ENCODE data around the gene SHLD1. TPM values are rescaled to one million over a fixed set of nuclear protein-coding genes. Genes with fewer than 3 reads are reported as not detected.

Gene SHLD1
- total and polyA plus RNA-seq, 5 donors from 2014 or later: 10.4 to 46.6 (median 27.7) TPM

DNA sequence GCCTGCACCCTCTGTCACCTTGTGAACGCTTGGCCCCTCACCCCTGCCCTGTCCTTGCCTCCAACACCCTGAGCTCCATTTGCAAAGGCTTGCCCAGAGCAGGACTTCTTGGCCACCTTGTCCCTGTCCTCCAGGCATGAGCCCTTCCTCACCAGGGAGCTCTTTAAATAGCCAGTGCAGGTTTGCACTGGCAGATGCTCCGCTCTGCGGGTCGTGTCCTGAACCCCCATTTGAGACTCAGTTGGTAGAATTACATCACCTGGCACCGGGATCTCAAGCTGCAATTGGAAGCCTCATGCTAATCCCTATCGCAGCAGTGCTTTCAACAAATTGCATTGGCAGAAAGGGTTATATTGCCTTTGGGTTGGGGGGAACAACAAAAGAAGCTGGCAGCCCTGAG, 114.2 kb downstream of the SHLD1 start:
- Histone ChIP-seq H3K4me1 (ENCODE audit: control insufficient read depth, insufficient read depth, low read length, poor library complexity, severe bottlenecking) (peaks cover 33% of the 10 kb centered on the region), H3K27ac (ENCODE audit: insufficient read depth, low read length, poor library complexity, severe bottlenecking) (peak overlapping the region; percentile 62), H3K4me3 (ENCODE audit: low read depth, low read length) (no peak overlapping the region), H3K9me3 (ENCODE audit: control insufficient read depth in 2 of 2, low read length in 2 of 2) (no peaks in the 10 kb centered on the region), H3K27me3 (ENCODE audit: control insufficient read depth, insufficient read depth, low read length) (no peaks in the 10 kb centered on the region), H3K36me3 (ENCODE audit: control insufficient read depth, insufficient read depth, low read length) (no peaks in the 10 kb centered on the region)
- ATAC-seq (ENCODE audit: low read depth in 2 of 2): no peak
- DNase-seq: no peak
- no peaks in the 10 kb centered on the region for H3K9me3 Mint-ChIP-seq
- peak overlapping the region in 2 of 3 donors; percentile 72 to 86 for H3K27ac Mint-ChIP-seq
- peak overlapping the region in 1 of 4 donors; percentile 19 for H3K4me3 Mint-ChIP-seq
- H3K36me3 Mint-ChIP-seq: peaks cover 25% of the 10 kb centered on the region
- H3K4me1 Mint-ChIP-seq: peaks cover 12 to 38% (median 28%) of the 10 kb centered on the region in 4 donors
- no peaks in the 10 kb centered on the region for H3K27me3 Mint-ChIP-seq

DNA sequence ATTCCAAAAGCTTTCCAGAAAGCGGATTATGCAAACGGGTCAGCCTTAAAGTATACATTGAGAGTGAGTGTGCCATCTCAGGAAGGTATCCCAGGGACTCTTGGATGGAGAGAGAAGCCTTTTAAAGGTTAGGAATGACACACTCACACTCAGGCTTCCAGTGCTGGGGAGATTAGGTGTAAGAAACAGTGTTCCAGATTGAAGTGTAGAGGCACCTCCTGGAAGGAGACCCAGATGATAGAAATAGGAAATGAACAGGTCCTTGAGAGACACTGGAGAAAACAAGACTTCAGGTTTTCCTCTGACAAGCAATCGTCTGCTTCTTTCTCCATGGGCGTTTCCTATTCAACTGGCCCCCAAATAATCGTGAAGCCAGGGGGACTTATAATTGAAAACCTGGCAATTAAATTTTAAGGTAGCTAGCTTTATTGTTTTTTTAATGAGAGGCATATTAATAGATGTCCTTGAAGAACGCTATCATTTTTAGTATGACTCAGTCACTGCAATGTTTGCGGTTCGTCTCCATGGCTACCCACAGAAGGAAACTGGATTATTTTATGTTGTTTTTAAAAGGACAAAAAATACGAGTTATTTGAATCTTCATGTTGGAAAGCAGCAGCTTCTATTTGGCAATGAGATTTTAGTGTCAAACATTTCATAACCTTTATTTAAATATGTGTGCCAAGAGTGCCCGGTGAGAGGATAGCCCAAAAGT, 114.8 kb downstream of the SHLD1 start:
- Histone ChIP-seq H3K36me3 (ENCODE audit: control insufficient read depth, insufficient read depth, low read length) (no peaks in the 10 kb centered on the region), H3K9me3 (ENCODE audit: control insufficient read depth in 2 of 2, low read length in 2 of 2) (no peaks in the 10 kb centered on the region), H3K27me3 (ENCODE audit: control insufficient read depth, insufficient read depth, low read length) (no peaks in the 10 kb centered on the region), H3K4me1 (ENCODE audit: control insufficient read depth, insufficient read depth, low read length, poor library complexity, severe bottlenecking) (peaks cover 33% of the 10 kb centered on the region), H3K4me3 (ENCODE audit: low read depth, low read length) (peak overlapping the region; percentile 30), H3K27ac (ENCODE audit: insufficient read depth, low read length, poor library complexity, severe bottlenecking) (peak overlapping the region; percentile 62)
- no peaks in the 10 kb centered on the region for H3K9me3 Mint-ChIP-seq
- DNase-seq (peak; percentile 33 to 59 (median 55)), ATAC-seq (ENCODE audit: low read depth in 2 of 2) (peak in 1 of 2 donors; percentile 70)
- peaks cover 24% of the 10 kb centered on the region for H3K36me3 Mint-ChIP-seq
- peak overlapping the region; percentile 60 to 75 (median 72) for H3K27ac Mint-ChIP-seq
- peaks cover 12 to 38% (median 28%) of the 10 kb centered on the region in 4 donors for H3K4me1 Mint-ChIP-seq
- peak overlapping the region in 1 of 4 donors; percentile 20 for H3K4me3 Mint-ChIP-seq
- H3K27me3 Mint-ChIP-seq: no peaks in the 10 kb centered on the region

DNA sequence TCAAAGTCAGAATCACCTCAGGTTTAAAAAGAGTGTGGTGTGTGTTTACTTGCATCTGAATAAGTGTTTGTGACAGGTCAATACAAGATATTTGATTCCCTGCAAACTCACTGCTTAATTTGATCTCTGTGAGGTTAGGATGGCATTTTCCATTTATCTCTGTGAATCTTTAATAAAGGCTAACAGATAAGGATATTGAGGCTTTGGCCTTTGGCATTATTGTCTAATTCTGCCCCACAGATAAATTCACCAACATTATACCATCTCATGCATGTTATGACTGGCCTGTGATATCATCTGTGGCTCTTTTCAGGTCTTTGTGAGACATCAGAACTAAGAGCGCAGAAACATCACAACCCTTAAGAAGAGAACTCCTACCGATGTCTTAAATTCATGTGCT, 115.4 kb downstream of the SHLD1 start:
- peak overlapping the region; percentile 60 to 75 (median 72) for H3K27ac Mint-ChIP-seq
- no peaks in the 10 kb centered on the region for H3K27me3 ChIP-seq (ENCODE audit: control insufficient read depth, insufficient read depth, low read length)

DNA sequence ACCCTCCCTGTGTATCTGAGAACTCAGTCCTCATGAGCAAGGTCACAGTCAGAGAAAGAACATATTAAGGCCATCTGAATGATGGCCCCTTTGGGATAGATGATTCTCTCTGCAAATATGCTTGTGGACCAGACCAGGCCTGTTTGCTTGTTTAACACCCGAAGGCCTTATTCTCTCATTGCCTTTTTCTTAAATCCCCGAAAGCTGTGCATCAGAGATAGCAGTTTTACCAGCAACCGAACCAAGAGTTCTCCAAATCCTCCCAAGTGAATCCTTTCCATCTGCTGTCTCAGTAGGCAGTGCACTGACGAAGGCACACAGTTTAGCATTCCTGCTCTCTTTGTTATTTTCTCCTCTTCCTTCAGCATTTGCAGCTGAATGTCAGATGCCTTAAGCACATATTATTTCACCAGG, 120.4 kb downstream of the SHLD1 start:
- H3K9me3 ChIP-seq (ENCODE audit: control insufficient read depth in 2 of 2, low read length in 2 of 2): no peaks in the 10 kb centered on the region
- ATAC-seq (ENCODE audit: low read depth in 2 of 2) (no peak), DNase-seq (no peak)
- H3K4me1 Mint-ChIP-seq: peaks cover 2 to 3% (median 2%) of the 10 kb centered on the region in 4 donors
- peaks cover 4% of the 10 kb centered on the region for H3K4me1 ChIP-seq (ENCODE audit: control insufficient read depth, insufficient read depth, low read length, poor library complexity, severe bottlenecking)
- H3K9me3 Mint-ChIP-seq: no peaks in the 10 kb centered on the region
- no peak overlapping the region for H3K27ac Mint-ChIP-seq
- H3K27ac ChIP-seq (ENCODE audit: insufficient read depth, low read length, poor library complexity, severe bottlenecking): no peak overlapping the region
- H3K27me3 Mint-ChIP-seq: peaks cover 19% of the 10 kb centered on the region
- H3K36me3 ChIP-seq (ENCODE audit: control insufficient read depth, insufficient read depth, low read length): no peaks in the 10 kb centered on the region
- H3K4me3 Mint-ChIP-seq: no peak overlapping the region
- H3K4me3 ChIP-seq (ENCODE audit: low read depth, low read length): no peak overlapping the region
- H3K27me3 ChIP-seq (ENCODE audit: control insufficient read depth, insufficient read depth, low read length): peaks cover 2% of the 10 kb centered on the region
- H3K36me3 Mint-ChIP-seq: no peaks in the 10 kb centered on the region

More for the DNA sequence above, 115.4 kb downstream of the SHLD1 start:
- H3K27ac ChIP-seq (ENCODE audit: insufficient read depth, low read length, poor library complexity, severe bottlenecking): peak overlapping the region; percentile 37
- H3K9me3 Mint-ChIP-seq: no peaks in the 10 kb centered on the region
- H3K36me3 ChIP-seq (ENCODE audit: control insufficient read depth, insufficient read depth, low read length): no peaks in the 10 kb centered on the region
- H3K9me3 ChIP-seq (ENCODE audit: control insufficient read depth in 2 of 2, low read length in 2 of 2): no peaks in the 10 kb centered on the region
- no peaks in the 10 kb centered on the region for H3K27me3 Mint-ChIP-seq
- H3K4me3 ChIP-seq (ENCODE audit: low read depth, low read length): peak overlapping the region; percentile 30
- DNase-seq: no peak
- ATAC-seq (ENCODE audit: low read depth in 2 of 2): no peak
- H3K4me3 Mint-ChIP-seq: peak overlapping the region in 1 of 4 donors; percentile 20
- peaks cover 22% of the 10 kb centered on the region for H3K36me3 Mint-ChIP-seq
- H3K4me1 ChIP-seq (ENCODE audit: control insufficient read depth, insufficient read depth, low read length, poor library complexity, severe bottlenecking): peaks cover 33% of the 10 kb centered on the region
- H3K4me1 Mint-ChIP-seq: peaks cover 12 to 38% (median 28%) of the 10 kb centered on the region in 4 donors

DNA sequence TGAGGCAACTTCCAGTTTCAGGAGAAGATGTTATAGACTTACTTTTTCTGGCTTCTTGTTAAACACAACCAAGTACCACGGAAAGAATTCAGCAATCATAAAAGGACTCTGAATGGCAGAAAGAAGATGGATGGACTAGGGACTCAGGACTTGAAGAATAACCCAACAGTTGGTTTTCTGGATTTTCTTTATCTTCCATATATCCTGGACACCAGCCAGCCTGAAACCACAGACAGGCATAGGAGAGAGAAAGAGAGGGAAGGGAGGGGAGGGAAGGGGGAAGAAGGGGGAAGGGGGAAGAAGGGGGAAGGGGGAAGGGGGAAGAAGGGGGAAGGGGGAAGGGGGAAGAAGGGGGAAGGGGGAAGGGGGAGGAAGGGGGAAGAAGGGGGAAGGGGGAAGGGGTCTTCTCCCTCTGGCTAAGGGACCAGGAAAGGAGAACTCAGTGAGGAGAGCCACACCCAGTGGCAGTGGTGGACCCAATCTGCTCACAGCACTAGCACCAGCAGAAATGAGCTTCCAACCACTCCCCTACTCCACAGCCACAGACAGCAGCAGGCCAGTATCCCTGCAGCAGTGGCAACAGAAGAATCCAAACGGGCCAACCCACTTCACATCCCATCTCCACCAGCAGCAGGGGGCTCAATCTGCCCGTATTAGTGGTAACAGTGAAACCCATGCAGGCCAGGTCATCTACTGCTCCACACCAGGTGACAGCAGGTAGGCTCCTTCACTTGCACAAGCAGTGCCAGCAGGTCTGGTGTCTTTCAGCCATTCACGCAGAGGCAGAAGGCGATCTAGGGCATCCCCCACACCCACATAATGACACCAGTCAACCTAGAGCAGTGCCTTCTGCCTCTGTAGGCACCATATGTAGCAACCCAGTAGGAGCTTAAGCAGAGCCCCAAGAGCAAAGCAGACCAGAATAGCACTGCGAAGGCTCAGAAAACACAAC, 121.5 kb downstream of the SHLD1 start:
- Histone ChIP-seq H3K4me1 (ENCODE audit: control insufficient read depth, insufficient read depth, low read length, poor library complexity, severe bottlenecking) (no peaks in the 10 kb centered on the region), H3K4me3 (ENCODE audit: low read depth, low read length) (no peak overlapping the region), H3K36me3 (ENCODE audit: control insufficient read depth, insufficient read depth, low read length) (no peaks in the 10 kb centered on the region), H3K9me3 (ENCODE audit: control insufficient read depth in 2 of 2, low read length in 2 of 2) (no peaks in the 10 kb centered on the region), H3K27me3 (ENCODE audit: control insufficient read depth, insufficient read depth, low read length) (peaks cover 2% of the 10 kb centered on the region), H3K27ac (ENCODE audit: insufficient read depth, low read length, poor library complexity, severe bottlenecking) (no peak overlapping the region)
- Mint-ChIP-seq H3K4me3 (no peak overlapping the region), H3K4me1 (no peaks in the 10 kb centered on the region), H3K9me3 (peaks cover 0 to 3% (median 0%) of the 10 kb centered on the region in 7 donors), H3K27me3 (peaks cover 19% of the 10 kb centered on the region), H3K27ac (no peak overlapping the region), H3K36me3 (no peaks in the 10 kb centered on the region)
- ATAC-seq (ENCODE audit: low read depth in 2 of 2) (no peak), DNase-seq (no peak)

DNA sequence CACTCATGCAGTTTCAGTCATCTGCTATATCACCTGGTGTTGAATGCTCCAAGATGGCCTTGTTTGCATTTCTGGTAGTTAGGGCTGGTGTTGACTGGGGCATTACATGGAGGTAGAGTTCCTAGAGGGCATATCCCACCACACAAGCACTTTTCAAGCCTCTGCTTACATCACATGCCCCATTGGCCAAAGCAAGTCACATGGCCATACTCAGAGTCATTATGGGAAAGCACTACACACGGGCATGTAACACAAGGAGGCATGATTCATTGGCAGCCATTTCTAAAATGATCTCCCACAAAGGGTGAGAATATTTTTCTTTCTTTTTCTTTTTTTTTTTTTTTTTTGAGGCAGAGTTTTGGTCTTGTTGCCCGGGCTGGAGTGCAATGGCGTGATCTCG, 126.9 kb downstream of the SHLD1 start:
- H3K36me3 Mint-ChIP-seq: no peaks in the 10 kb centered on the region
- no peak for DNase-seq
- no peak overlapping the region for H3K27ac ChIP-seq (ENCODE audit: insufficient read depth, low read length, poor library complexity, severe bottlenecking)
- H3K27ac Mint-ChIP-seq: no peak overlapping the region
- H3K27me3 ChIP-seq (ENCODE audit: control insufficient read depth, insufficient read depth, low read length): peaks cover 2% of the 10 kb centered on the region
- H3K36me3 ChIP-seq (ENCODE audit: control insufficient read depth, insufficient read depth, low read length): no peaks in the 10 kb centered on the region
- ATAC-seq (ENCODE audit: low read depth in 2 of 2): no peak
- no peaks in the 10 kb centered on the region for H3K9me3 ChIP-seq (ENCODE audit: control insufficient read depth in 2 of 2, low read length in 2 of 2)
- H3K4me3 ChIP-seq (ENCODE audit: low read depth, low read length): no peak overlapping the region
- H3K27me3 Mint-ChIP-seq: peaks cover 21% of the 10 kb centered on the region
- H3K4me3 Mint-ChIP-seq: no peak overlapping the region
- H3K4me1 Mint-ChIP-seq: peaks cover 0 to 6% (median 3%) of the 10 kb centered on the region in 4 donors
- no peaks in the 10 kb centered on the region for H3K4me1 ChIP-seq (ENCODE audit: control insufficient read depth, insufficient read depth, low read length, poor library complexity, severe bottlenecking)
- H3K9me3 Mint-ChIP-seq: peaks cover 0 to 5% (median 2%) of the 10 kb centered on the region in 7 donors

DNA sequence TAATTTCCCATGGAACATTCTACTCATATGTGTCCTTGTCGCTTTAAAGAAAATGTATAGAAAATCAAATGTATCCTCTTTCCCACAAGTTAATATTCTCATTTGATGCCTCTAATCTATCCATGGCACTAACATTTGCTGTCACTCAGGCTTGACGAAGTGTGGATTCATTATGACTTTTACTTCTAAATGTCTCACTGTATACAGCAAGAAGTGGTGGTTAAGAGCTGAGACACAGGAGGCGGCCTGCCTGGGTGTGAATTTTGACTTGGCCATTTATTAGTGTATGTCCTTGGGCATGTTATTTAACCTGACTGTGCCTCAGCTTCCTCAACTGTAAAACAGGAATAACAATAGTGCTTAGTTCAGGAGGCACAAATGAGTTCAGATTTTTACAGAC, 130.1 kb downstream of the SHLD1 start:
- H3K27ac Mint-ChIP-seq: no peak overlapping the region
- ATAC-seq (ENCODE audit: low read depth in 2 of 2): no peak

More for the DNA sequence above, 130.1 kb downstream of the SHLD1 start:
- H3K9me3 ChIP-seq (ENCODE audit: control insufficient read depth in 2 of 2, low read length in 2 of 2): no peaks in the 10 kb centered on the region
- Mint-ChIP-seq H3K4me1 (peaks cover 0 to 6% (median 5%) of the 10 kb centered on the region in 4 donors), H3K9me3 (peaks cover 0 to 5% (median 2%) of the 10 kb centered on the region in 7 donors), H3K4me3 (no peak overlapping the region), H3K36me3 (no peaks in the 10 kb centered on the region), H3K27me3 (peaks cover 9% of the 10 kb centered on the region)
- no peak for DNase-seq
- no peaks in the 10 kb centered on the region for H3K36me3 ChIP-seq (ENCODE audit: control insufficient read depth, insufficient read depth, low read length)
- H3K27me3 ChIP-seq (ENCODE audit: control insufficient read depth, insufficient read depth, low read length): no peaks in the 10 kb centered on the region
- no peaks in the 10 kb centered on the region for H3K4me1 ChIP-seq (ENCODE audit: control insufficient read depth, insufficient read depth, low read length, poor library complexity, severe bottlenecking)
- no peak overlapping the region for H3K4me3 ChIP-seq (ENCODE audit: low read depth, low read length)
- H3K27ac ChIP-seq (ENCODE audit: insufficient read depth, low read length, poor library complexity, severe bottlenecking): no peak overlapping the region
